PC-3 (cell line): ENCODE measurements around the gene EAPP. TPM values are rescaled to one million over a fixed set of nuclear protein-coding genes. Genes with fewer than 3 reads are reported as not detected.

ENCODE experiments used
- ATAC-seq: fragments of 200-7000 bp; cut with Tn5 transposase; 2 replicates; pipeline ENCODE4 v1.9.1; 2020; ENCODE audit warnings: mild to moderate bottlenecking, moderate library complexity
- BruUV-seq: library from RNA; stranded (reverse); fragments of 400-500 nt; replicated peaks from 2 replicates; lab custom pipeline; 2021; lab: Mats Ljungman, UMichigan
- CTCF ChIA-PET: fragments of 300-600 bp; sonication (Branson Sonifier 250); formaldehyde crosslinking; loops from one replicate; lab custom pipeline; 2022; ENCODE audit warnings: antibody characterized with exemption; lab: Charles Lee
- POLR2A ChIA-PET: fragments of 300-600 bp; sonication (Branson Sonifier 250); formaldehyde crosslinking; loops from one replicate; lab custom pipeline; 2022; ENCODE audit warnings: antibody characterized with exemption; ENCODE audit not compliant: unreplicated experiment; lab: Charles Lee
- DNase-seq: peaks from one replicate; pipeline ENCODE4 v3.0.0-alpha.2; 2015
- H2AFZ ChIP-seq: fragments of 300-600 bp; sonication (generic); 2 replicates; pipeline ENCODE4 v1.6.0; 2016; ENCODE audit warnings: antibody characterized with exemption, low read length
- H3F3A ChIP-seq: fragments of 300-600 bp; sonication (generic); one replicate; pipeline ENCODE4 v1.6.0; 2017; ENCODE audit warnings: antibody characterized with exemption, low read length, control low read depth, mild to moderate bottlenecking; ENCODE audit not compliant: unreplicated experiment
- H3K27ac ChIP-seq: fragments of 300-600 bp; sonication (generic); 2 replicates; pipeline ENCODE4 v1.5.1; 2016; ENCODE audit warnings: mild to moderate bottlenecking, low read length
- H3K27me3 ChIP-seq: fragments of 300-600 bp; sonication (generic); 2 replicates; pipeline ENCODE4 v1.6.1; 2016; ENCODE audit warnings: low read length, mixed read lengths
- H3K36me3 ChIP-seq: fragments of 300-600 bp; sonication (generic); 2 replicates; pipeline ENCODE4 v1.6.1; 2016; ENCODE audit warnings: low read depth, mixed run types, low read length, mixed read lengths
- H3K4me1 ChIP-seq: fragments of 300-600 bp; sonication (generic); 2 replicates; pipeline ENCODE4 v1.5.1; 2016; ENCODE audit warnings: low read length; ENCODE audit not compliant: insufficient read depth
- H3K4me2 ChIP-seq: fragments of 300-600 bp; sonication (generic); 2 replicates; pipeline ENCODE4 v1.6.0; 2016; ENCODE audit warnings: low read length
- H3K4me3 ChIP-seq: fragments of 300-600 bp; sonication (generic); 2 replicates; pipeline ENCODE4 v1.5.1; 2016; ENCODE audit warnings: mild to moderate bottlenecking, low read length, mixed read lengths
- H3K79me2 ChIP-seq: fragments of 300-600 bp; sonication (generic); 2 replicates; pipeline ENCODE4 v1.6.1; 2017; ENCODE audit warnings: low read length, mixed read lengths
- H3K9ac ChIP-seq: fragments of 300-600 bp; sonication (generic); 2 replicates; pipeline ENCODE4 v1.6.0; 2016; ENCODE audit warnings: mild to moderate bottlenecking, low read length
- H3K9me2 ChIP-seq: fragments of 300-600 bp; sonication (generic); replicated peaks from 2 replicates; pipeline ENCODE4 v1.6.1; 2016; ENCODE audit warnings: mixed run types, low read length, mixed read lengths
- H3K9me3 ChIP-seq: fragments of 300-600 bp; sonication (generic); 2 replicates; pipeline ENCODE4 v1.6.1; 2016; ENCODE audit warnings: low read length, mixed read lengths
- H4K20me1 ChIP-seq: fragments of 300-600 bp; sonication (generic); 2 replicates; pipeline ENCODE4 v1.6.1; 2016; ENCODE audit warnings: low read length, mixed read lengths
- CTCF ChIP-seq: fragments of 300-600 bp; sonication (generic); conservative IDR thresholded peaks from 2 replicates; pipeline ENCODE4 v1.5.1; 2017; ENCODE audit warnings: antibody characterized with exemption, low read depth, mild to moderate bottlenecking, low read length
- EZH2 ChIP-seq: fragments of 300-600 bp; sonication (generic); IDR thresholded peaks from one replicate; pipeline ENCODE4 v1.6.1; 2017; ENCODE audit warnings: antibody characterized with exemption, mild to moderate bottlenecking, low read length; ENCODE audit not compliant: unreplicated experiment
- EZH2phosphoT487 ChIP-seq: fragments of 300-600 bp; sonication (generic); IDR thresholded peaks from 2 replicates; pipeline ENCODE4 v1.6.1; 2018; ENCODE audit warnings: mild to moderate bottlenecking, antibody characterized with exemption, low read length, borderline replicate concordance
- intact Hi-C: fragments of 100-400 bp; cut with micrococcal nuclease; formaldehyde crosslinking; loops from 2 replicates; pipeline ENCODE4 v1.9.0; 2023
- total RNA-seq: library from RNA; depleted of rRNA; stranded (reverse); fragments of >200 nt; gene quantifications from 2 replicates; pipeline ENCODE4 v1.2.3, GENCODE V29; 2014

EAPP gene
- total RNA-seq, 1 experiment from 2014 or later = 49.5 TPM

GRCh38 chr14:34484726-34485125 is 54.8 kb downstream of the EAPP start:
- H3F3A ChIP-seq = no peaks in the 10 kb centered on the region
- CTCF ChIA-PET = interaction anchor here (0.7 kb wide), 1 partner anchor 153 kb away, joined by 6 read pairs; no protein-coding TSS in a partner anchor
- H3K4me3 ChIP-seq = no peak overlapping the region
- H3K9ac ChIP-seq = no peak overlapping the region
- DNase-seq = no peak
- H3K79me2 ChIP-seq = no peaks in the 10 kb centered on the region
- no peaks in the 10 kb centered on the region for H3K9me2 ChIP-seq
- POLR2A ChIA-PET = no interaction called here
- H3K4me1 ChIP-seq = peaks cover 21% of the 10 kb centered on the region
- TF ChIP-seq CTCF = no peak
- TF ChIP-seq EZH2 = no peak
- no peak for TF ChIP-seq EZH2phosphoT487
- BruUV-seq = no TSS peak
- H3K36me3 ChIP-seq = no peaks in the 10 kb centered on the region
- no peaks in the 10 kb centered on the region for H3K9me3 ChIP-seq
- H2AFZ ChIP-seq = no peak overlapping the region
- no peak overlapping the region for H3K27ac ChIP-seq
- H3K4me2 ChIP-seq = no peak overlapping the region
- no peaks in the 10 kb centered on the region for H4K20me1 ChIP-seq
- no peaks in the 10 kb centered on the region for H3K27me3 ChIP-seq
- intact Hi-C loops = no loop called here
- no peak for ATAC-seq

- ChIA-PET POLR2A (no interaction called here), CTCF (no interaction called here)
- Histone ChIP-seq H3K9ac (no peak overlapping the region), H3K9me2 (no peaks in the 10 kb centered on the region), H3K4me1 (peaks cover 10% of the 10 kb centered on the region), H3F3A (no peaks in the 10 kb centered on the region), H3K4me3 (no peak overlapping the region), H3K27ac (no peak overlapping the region), H4K20me1 (no peaks in the 10 kb centered on the region), H3K4me2 (no peak overlapping the region), H3K9me3 (no peaks in the 10 kb centered on the region), H2AFZ (no peak overlapping the region), H3K36me3 (no peaks in the 10 kb centered on the region), H3K27me3 (no peaks in the 10 kb centered on the region), H3K79me2 (no peaks in the 10 kb centered on the region)
- no peak for ATAC-seq
- intact Hi-C loops = no loop called here
- TF ChIP-seq CTCF = no peak
- no peak for TF ChIP-seq EZH2phosphoT487
- TF ChIP-seq EZH2 = no peak
- no TSS peak for BruUV-seq
- no peak for DNase-seq
These were observed 57.0 kb downstream of the EAPP start for GRCh38 chr14:34482463-34482862.

- TF ChIP-seq EZH2 (no peak), EZH2phosphoT487 (no peak), CTCF (no peak)
- no peaks in the 10 kb centered on the region for H3K9me2 ChIP-seq
- no peaks in the 10 kb centered on the region for H3K9me3 ChIP-seq
- no peaks in the 10 kb centered on the region for H3K27me3 ChIP-seq
- no peaks in the 10 kb centered on the region for H3K79me2 ChIP-seq
- H3K27ac ChIP-seq = no peak overlapping the region
- intact Hi-C loops = no loop called here
- POLR2A ChIA-PET = no interaction called here
- CTCF ChIA-PET = no interaction called here
- DNase-seq (no peak), ATAC-seq (no peak)
- H2AFZ ChIP-seq = no peak overlapping the region
- peaks cover 10% of the 10 kb centered on the region for H3K4me1 ChIP-seq
- no peaks in the 10 kb centered on the region for H3F3A ChIP-seq
- no peak overlapping the region for H3K9ac ChIP-seq
- H3K36me3 ChIP-seq = no peaks in the 10 kb centered on the region
- no peak overlapping the region for H3K4me2 ChIP-seq
- H3K4me3 ChIP-seq = no peak overlapping the region
- no TSS peak for BruUV-seq
- H4K20me1 ChIP-seq = no peaks in the 10 kb centered on the region
These were observed 59.8 kb downstream of the EAPP start for GRCh38 chr14:34479694-34480093.
